ENCODE measurements around the gene PDCD6IP. TPM values are rescaled to one million over a fixed set of nuclear protein-coding genes. Genes with fewer than 3 reads are reported as not detected.

The PDCD6IP gene
- total and polyA plus RNA-seq, 2 of the 13 experiments (the other 11 are each of a cell fraction or from before 2014, with no cell fraction given) = 62.5 to 85.6 TPM

GRCh38 chr3:33795856-33796536 lies 2.4 kb upstream of the PDCD6IP start:
- intact Hi-C loops (cut with micrococcal nuclease; ENCODE audit: unreplicated experiment) (loop anchor here (10.0 kb wide), 1 partner anchor 351 kb away; the partner anchor contains the start of gene UBP1), in situ Hi-C loops (cut with HindIII; ENCODE audit: extremely low pct_ligation_motif_present, low pct_unique_long_range_greater_than_20kb) (no loop called here)
- Histone ChIP-seq H3K27me3 (ENCODE audit: control insufficient read depth in 1 of 2, insufficient read depth in 2 of 2, low read length in 2 of 2) (no peaks in the 10 kb centered on the region; a peak in 1 of 5 replicates), H3K79me2 (ENCODE audit: insufficient read depth, low read length) (peaks cover 17% of the 10 kb centered on the region), H3K9me3 (ENCODE audit: low read length) (no peaks in the 10 kb centered on the region), H3K9ac (ENCODE audit: insufficient read depth, low read depth, low read length) (no peak overlapping the region), H3K27ac (ENCODE audit: extremely low read length, insufficient read depth, low read length) (no peak overlapping the region), H3K4me3 (replicated peaks in 1 of 3; ENCODE audit: insufficient read depth in 1 of 3, low read depth in 2 of 3, low read length in 3 of 3) (no peak overlapping the region), H4K20me1 (ENCODE audit: insufficient read depth, low read length) (no peaks in the 10 kb centered on the region; the same call in 1 of the 2 replicates), H2AFZ (ENCODE audit: low read length) (no peak overlapping the region), H3K4me2 (ENCODE audit: low read depth, low read length) (no peak overlapping the region), H3K36me3 (replicated peaks in 1 of 2; ENCODE audit: control insufficient read depth in 1 of 2, insufficient read depth in 2 of 2, low read length in 2 of 2) (no peaks in the 10 kb centered on the region), H3K4me1 (ENCODE audit: insufficient read depth, low read length) (peaks cover 34% of the 10 kb centered on the region)
- TF ChIP-seq ZNF3 (CRISPR knock-in tag; IDR thresholded peaks at IDR 0.05) (no peak), ETV5 (CRISPR knock-in tag; IDR thresholded peaks at IDR 0.05; ENCODE audit: borderline replicate concordance) (no peak), PHF21A (CRISPR knock-in tag; IDR thresholded peaks at IDR 0.05) (no peak), CSRNP2 (CRISPR knock-in tag; conservative IDR thresholded peaks at IDR 0.05; ENCODE audit: low read depth) (no peak), IKZF4 (CRISPR knock-in tag; IDR thresholded peaks at IDR 0.05; ENCODE audit: borderline replicate concordance, low read depth, not compliant biosample characterization) (no peak), ZNF17 (CRISPR knock-in tag; IDR thresholded peaks at IDR 0.05) (no peak), E2F2 (CRISPR knock-in tag; IDR thresholded peaks at IDR 0.05; ENCODE audit: borderline replicate concordance) (no peak), ZMYM2 (CRISPR knock-in tag; IDR thresholded peaks at IDR 0.05) (no peak), PCBP1 (IDR thresholded peaks at IDR 0.05; ENCODE audit: borderline replicate concordance, low read depth, low read length) (no peak), ZNF784 (CRISPR knock-in tag; IDR thresholded peaks at IDR 0.05; ENCODE audit: borderline replicate concordance) (no peak), ZZZ3 (CRISPR knock-in tag; IDR thresholded peaks at IDR 0.05; ENCODE audit: borderline replicate concordance) (no peak), ZNF501 (CRISPR knock-in tag; IDR thresholded peaks at IDR 0.05) (no peak), HOXA9 (CRISPR knock-in tag; IDR thresholded peaks at IDR 0.05; ENCODE audit: borderline replicate concordance) (no peak), BORCS8-MEF2B (CRISPR knock-in tag; IDR thresholded peaks at IDR 0.05) (no peak), KDM6A (CRISPR knock-in tag; IDR thresholded peaks at IDR 0.05; ENCODE audit: low read depth) (no peak)
- TF ChIP-seq, protein P1, sequence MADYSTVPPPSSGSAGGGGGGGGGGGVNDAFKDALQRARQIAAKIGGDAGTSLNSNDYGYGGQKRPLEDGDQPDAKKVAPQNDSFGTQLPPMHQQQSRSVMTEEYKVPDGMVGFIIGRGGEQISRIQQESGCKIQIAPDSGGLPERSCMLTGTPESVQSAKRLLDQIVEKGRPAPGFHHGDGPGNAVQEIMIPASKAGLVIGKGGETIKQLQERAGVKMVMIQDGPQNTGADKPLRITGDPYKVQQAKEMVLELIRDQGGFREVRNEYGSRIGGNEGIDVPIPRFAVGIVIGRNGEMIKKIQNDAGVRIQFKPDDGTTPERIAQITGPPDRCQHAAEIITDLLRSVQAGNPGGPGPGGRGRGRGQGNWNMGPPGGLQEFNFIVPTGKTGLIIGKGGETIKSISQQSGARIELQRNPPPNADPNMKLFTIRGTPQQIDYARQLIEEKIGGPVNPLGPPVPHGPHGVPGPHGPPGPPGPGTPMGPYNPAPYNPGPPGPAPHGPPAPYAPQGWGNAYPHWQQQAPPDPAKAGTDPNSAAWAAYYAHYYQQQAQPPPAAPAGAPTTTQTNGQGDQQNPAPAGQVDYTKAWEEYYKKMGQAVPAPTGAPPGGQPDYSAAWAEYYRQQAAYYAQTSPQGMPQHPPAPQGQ (CRISPR knock-in tag; IDR thresholded peaks at IDR 0.05; ENCODE audit: borderline replicate concordance) = no peak
- POLR2A ChIA-PET = no interaction called here
- CTCF ChIA-PET (ENCODE audit: low intra/inter-chr PET ratio, low total read pairs) = no interaction called here
- BruUV-seq (replicated peaks) = no TSS peak
- no peak for DNase-seq (ENCODE audit: low spot score)
- no peak for FAIRE-seq
- ATAC-seq = no peak
- WGBS (ENCODE audit: low lambda C conversion rate) = 98% methylated on average over 3 of the region's 3 CpGs
